Stimulated activated CD4-positive, alpha-beta T cell treated with anti-CD3 and anti-CD28 coated beads, Interleukin-4, amount 100 ng/mL, for 4 hours (primary cell): ENCODE measurements around the gene SSUH2.

ENCODE experiments used
- DNase-seq, 2 experiments: peaks; one replicate each; pipeline ENCODE4 v3.0.0-alpha.2; 2020

The SSUH2 gene

DNA sequence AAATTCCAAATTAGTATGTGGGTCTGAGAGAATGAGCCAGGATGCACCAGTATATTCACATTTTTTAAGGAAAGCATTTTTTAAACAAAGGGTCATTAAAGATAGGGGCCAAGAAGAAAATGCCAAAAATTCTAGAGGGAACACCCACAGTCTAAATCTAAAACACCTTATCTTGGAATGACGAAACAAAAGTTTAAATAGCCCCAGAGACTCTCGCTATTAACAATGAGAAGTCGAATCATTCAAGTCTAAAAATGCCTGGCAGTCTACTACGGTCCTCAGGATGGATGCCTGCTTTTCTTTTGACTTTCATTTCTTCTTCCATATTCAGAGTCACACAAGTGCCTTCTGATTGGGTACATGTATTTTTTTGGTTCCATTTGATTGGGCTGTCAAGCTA is 66.3 kb downstream of the SSUH2 start:
- DNase-seq, result no peak

- DNase-seq, result no peak
These were observed 67.6 kb downstream of the SSUH2 start for GRCh38 chr3:8576841-8577571.

GRCh38 chr3:8576436-8576835 is 68.2 kb downstream of the SSUH2 start:
- no peak for DNase-seq

- DNase-seq, result no peak
These were observed 69.1 kb downstream of the SSUH2 start for GRCh38 chr3:8575364-8576104.

GRCh38 chr3:8574670-8575322 is 69.8 kb downstream of the SSUH2 start:
- no peak for DNase-seq

DNA sequence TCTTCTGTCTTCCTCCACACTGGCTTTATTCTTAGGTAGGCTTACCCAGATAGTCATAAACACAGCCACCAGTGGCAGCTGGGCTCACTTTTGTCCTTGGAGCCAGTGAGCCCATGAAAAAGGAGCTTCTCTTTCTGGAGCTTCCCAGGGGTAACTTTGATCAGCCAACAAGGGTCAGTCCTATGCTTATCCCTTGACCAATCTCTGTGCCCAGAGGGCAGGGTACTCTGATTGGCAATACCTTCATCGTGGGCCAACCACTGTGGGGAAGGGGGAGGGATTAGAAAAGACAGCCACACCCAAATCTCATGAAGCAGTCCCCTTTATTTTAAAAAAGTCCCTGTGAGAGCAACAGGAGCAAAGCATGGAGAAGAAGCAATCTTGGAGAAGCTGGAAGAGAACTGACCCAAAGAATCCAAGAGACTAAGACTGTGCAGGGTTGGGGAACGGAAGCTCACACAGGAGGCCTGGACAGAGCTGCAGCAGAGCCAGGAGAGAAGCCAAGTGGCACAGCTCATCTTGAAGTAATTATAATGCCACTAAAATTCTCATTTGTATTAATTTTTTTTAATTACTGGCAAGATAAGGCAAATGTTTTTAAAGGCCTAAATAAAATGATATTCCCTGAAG is 70.4 kb downstream of the SSUH2 start:
- DNase-seq, result no peak

DNA sequence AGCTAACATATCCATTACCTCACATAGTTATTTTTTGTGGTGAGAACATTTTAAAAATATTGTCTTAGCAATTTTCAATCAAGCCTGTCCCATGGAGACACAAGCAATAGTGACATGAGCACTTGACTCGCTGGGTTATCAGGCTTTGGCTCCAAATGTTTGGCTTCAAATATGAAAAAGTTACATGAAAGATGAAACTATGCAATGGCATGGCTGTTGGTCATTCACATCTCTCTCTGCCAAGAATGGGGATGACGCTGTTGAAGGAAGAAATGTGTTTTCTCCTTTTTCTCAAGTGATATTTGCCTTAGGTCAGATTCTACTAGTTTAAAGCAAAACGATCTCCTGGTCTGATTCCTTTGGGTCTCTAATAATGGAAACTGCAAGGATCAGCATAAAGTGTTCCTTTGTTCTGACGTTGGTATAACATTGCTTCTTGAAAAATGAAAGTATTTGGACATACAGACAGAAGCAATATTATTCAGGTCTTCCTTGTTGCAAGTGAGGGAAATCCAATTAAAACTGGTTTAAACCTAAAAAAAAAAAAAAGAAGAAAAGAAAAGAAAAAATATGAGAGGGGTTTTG is 71.2 kb downstream of the SSUH2 start:
- DNase-seq, result no peak

DNA sequence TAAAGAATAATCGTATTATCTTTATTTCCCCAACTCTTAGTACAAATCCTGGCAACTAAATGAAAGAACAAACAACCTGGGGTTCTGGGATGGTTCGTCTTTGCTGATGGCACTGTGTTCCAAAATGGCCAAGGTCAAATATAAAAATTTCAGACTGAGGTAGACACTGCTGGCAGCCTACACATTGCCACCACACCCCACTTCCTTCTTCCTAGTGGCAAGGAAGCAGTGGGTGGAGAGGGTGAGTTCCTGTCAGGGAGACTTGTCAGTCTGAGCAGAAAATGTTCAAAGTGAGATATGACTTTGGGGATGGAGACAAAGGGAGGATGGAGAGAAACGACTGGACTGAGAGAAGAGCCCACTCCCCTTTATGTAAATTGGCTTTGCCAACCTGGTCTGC is 73.3 kb downstream of the SSUH2 start:
- DNase-seq, result no peak
